Mesodermal cell (in vitro differentiated cells): Measurements from ENCODE around the gene EPS8L3.

ENCODE experiments used
- H3K27ac ChIP-seq: 2 replicates; pipeline ENCODE4 v1.7.0; 2013; ENCODE audit warnings: mild to moderate bottlenecking, low read depth, low read length, moderate library complexity; ENCODE audit not compliant: severe bottlenecking
- H3K36me3 ChIP-seq: 2 replicates; pipeline ENCODE4 v1.7.1; 2013; ENCODE audit warnings: mild to moderate bottlenecking, low read length, moderate library complexity; ENCODE audit not compliant: control insufficient read depth, insufficient read depth
- H3K4me1 ChIP-seq: one replicate; pipeline ENCODE4 v1.7.1; 2013; ENCODE audit warnings: mild to moderate bottlenecking, low read length; ENCODE audit not compliant: insufficient read depth, control insufficient read depth, poor library complexity, severe bottlenecking
- H3K4me3 ChIP-seq: 2 replicates; pipeline ENCODE4 v1.7.0; 2013; ENCODE audit warnings: low read length, control low read depth, mild to moderate bottlenecking; ENCODE audit not compliant: insufficient read depth, poor library complexity, severe bottlenecking; ENCODE audit errors: extremely low read depth
- H3K9me3 ChIP-seq: 2 replicates; pipeline ENCODE4 v1.7.1; 2013; ENCODE audit warnings: mild to moderate bottlenecking, low read length, moderate library complexity; ENCODE audit not compliant: control insufficient read depth
- WGBS, 2 experiments: methylation state at CpG; one replicate each; pipeline ENCODE4 v1.1.5; 2013; ENCODE audit warnings: missing lambda C conversion rate in 2 of 2; ENCODE audit not compliant: insufficient coverage in 2 of 2; 5-methylcytosine and 5-hydroxymethylcytosine counted together

Gene EPS8L3

DNA sequence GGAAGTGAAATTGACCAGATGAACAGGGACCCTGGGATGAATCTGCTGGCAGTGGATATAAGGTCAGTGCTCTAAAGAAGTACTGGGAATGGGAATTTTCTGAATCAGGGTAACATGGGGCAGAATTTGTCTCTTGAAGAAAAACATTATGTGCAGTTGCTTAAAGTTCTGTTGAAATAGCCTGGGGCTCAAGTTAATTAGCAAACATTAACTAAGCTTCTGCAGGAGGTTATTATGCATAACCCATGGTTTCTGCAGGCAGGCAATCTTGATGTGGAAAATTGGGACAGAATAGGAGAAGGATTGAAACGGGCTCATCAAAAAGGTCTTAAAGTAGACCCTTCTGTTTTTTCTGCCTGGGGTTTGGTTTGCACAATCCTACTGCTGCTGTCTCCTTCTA is 37.7 kb downstream of the EPS8L3 start:
- 100% methylated on average over 1 of the region's 1 CpG; no CpG with 5 or more reads in 1 of the 2 experiments for WGBS, 2 experiments
- Histone ChIP-seq H3K4me1 (no peaks in the 10 kb centered on the region), H3K4me3 (no peak overlapping the region), H3K9me3 (no peaks in the 10 kb centered on the region), H3K27ac (no peak overlapping the region), H3K36me3 (no peaks in the 10 kb centered on the region)

DNA sequence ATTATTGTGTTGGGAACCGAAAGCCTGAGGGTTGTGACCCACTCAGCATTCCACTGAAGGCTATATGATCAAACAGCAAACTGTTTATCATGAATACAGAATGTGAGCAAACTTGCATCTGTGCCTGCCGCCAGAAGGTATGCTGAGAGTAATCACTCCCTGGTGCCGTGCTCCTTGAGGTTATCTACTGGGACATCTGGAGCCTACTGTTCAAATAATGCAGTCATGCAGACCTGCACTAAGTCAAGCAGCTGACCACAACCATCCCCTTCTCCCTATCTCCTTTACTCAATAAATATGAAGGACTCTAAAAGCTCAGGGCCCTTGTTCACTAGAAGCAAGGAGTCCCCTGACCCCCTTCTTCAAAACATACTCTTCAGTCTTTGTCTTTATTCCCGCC is 38.2 kb downstream of the EPS8L3 start:
- Histone ChIP-seq H3K4me3 (no peak overlapping the region), H3K36me3 (no peaks in the 10 kb centered on the region), H3K4me1 (no peaks in the 10 kb centered on the region), H3K27ac (no peak overlapping the region), H3K9me3 (no peaks in the 10 kb centered on the region)
- 79 to 92% methylated on average over 4 of the region's 4 CpGs for WGBS, 2 experiments

DNA sequence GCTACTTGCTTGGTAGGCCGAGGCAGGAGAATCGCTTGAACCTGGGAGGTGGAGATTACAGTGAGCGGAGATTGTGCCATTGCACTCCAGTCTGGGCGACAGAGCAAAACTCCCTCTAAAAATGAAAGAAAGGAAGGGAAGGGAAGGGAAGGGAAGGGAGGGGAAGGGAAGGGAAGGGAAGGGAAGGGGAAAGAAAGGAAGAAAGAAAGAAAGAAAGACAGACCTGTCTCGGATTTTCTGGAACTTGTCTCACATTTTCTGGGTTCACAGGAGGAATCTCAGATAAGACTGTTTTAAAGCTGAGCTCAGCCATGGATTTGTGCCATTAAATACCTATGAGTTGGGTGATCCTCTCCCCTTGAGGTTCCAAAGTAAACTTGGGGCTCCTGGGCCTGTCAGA is 38.8 kb downstream of the EPS8L3 start:
- WGBS, 2 experiments, result 76 to 100% methylated on average over 2 to 3 of the region's 5 CpGs
- H3K27ac ChIP-seq, result no peak overlapping the region

DNA sequence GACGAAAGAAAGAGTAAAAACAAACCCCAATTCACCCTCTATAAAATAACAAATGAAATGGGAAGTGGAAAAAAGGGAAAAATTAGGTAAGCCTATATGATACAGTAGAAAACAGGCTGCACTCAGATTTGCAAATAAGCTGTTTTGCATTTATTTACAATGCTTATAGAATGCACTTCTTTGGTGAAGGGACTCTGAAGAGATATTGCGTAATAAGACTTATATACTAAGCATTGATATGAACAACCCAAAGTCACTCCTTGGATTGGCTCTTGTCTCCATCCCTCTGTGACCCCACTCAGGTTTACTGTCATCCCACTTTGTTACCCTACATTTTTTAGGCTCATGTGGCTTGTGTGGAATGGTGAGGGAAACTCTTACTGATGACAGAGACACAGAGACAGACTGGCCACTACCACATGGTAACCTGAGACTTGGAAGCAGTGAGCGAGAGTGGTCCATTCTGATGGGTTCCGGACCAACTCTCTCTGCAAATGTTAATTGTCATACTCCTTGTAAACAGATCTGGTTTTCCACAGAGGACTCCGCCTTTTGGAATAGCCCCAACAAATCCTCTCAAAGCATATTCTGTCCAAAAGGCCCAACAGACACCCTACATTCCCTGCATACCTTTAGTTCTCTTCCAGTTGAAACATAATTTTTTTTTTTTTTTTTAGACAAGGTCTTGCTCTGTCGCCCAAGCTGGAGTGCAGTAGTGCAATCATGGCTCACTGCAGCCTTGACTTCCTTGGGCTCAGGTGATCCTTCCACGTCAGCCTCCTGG is 40.6 kb downstream of the EPS8L3 start:
- Histone ChIP-seq H3K27ac (no peak overlapping the region), H3K9me3 (no peaks in the 10 kb centered on the region), H3K4me1 (no peaks in the 10 kb centered on the region), H3K36me3 (no peaks in the 10 kb centered on the region), H3K4me3 (no peak overlapping the region)
- 88 to 94% methylated on average over 5 of the region's 7 CpGs for WGBS, 2 experiments

More for the DNA sequence above, 38.8 kb downstream of the EPS8L3 start:
- no peaks in the 10 kb centered on the region for H3K4me1 ChIP-seq
- no peaks in the 10 kb centered on the region for H3K36me3 ChIP-seq
- H3K9me3 ChIP-seq, result no peaks in the 10 kb centered on the region
- H3K4me3 ChIP-seq, result no peak overlapping the region

GRCh38 chr1:109721971-109722370 is 41.8 kb downstream of the EPS8L3 start:
- Histone ChIP-seq H3K9me3 (no peaks in the 10 kb centered on the region), H3K4me1 (no peaks in the 10 kb centered on the region), H3K27ac (no peak overlapping the region), H3K4me3 (no peak overlapping the region), H3K36me3 (no peaks in the 10 kb centered on the region)
- WGBS, 2 experiments, result 100% methylated on average over 1 of the region's 1 CpG; no CpG with 5 or more reads in 1 of the 2 experiments

DNA sequence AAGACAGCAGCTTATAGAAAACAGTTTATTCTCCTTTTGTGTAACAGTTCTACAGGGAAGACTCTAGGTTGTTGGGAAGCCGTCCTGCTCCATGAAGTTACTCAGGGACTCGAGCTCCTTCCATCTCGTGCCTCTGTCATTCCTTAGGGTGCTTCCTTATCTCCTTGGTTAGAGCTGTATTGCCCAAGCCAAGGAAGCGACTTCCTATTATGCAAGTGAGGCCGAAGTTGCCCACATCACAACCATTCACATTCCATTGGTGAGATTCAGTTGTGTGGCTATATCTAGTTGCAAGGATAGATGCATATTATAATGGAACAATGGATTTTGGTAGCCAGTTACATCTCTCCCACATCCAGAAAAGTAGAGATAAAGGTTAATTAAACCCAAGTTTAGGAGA is 42.7 kb downstream of the EPS8L3 start:
- no peaks in the 10 kb centered on the region for H3K36me3 ChIP-seq
- no peak overlapping the region for H3K27ac ChIP-seq
- H3K4me3 ChIP-seq, result no peak overlapping the region
- no peaks in the 10 kb centered on the region for H3K4me1 ChIP-seq
- WGBS, 2 experiments, result 86 to 100% methylated on average over 3 of the region's 5 CpGs
- no peaks in the 10 kb centered on the region for H3K9me3 ChIP-seq

DNA sequence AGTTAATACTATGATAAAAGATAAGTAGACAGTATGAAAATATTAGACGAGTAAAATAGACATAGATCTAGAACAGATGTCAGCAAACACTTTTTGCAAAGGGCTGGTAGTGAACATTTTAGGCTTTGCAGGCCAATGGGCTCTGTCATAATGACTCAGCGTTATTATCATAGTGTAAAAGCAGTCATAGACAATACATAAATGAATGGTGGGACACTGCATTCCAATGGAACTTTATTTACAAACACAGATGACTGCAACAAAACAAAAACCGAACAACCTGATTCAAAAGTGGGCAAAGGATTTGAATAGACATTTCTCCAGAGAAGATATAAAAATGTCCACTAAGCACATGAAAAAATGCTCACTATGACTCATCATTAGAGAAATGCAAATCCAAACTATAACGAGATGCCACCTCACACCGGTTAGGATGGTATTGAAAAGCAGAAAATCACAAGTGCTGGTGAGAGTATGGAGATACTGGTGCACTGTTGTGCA is 44.3 kb downstream of the EPS8L3 start:
- 100% methylated on average over 2 of the region's 5 CpGs for WGBS, 2 experiments
- Histone ChIP-seq H3K27ac (no peak overlapping the region), H3K36me3 (no peaks in the 10 kb centered on the region), H3K9me3 (no peaks in the 10 kb centered on the region), H3K4me1 (no peaks in the 10 kb centered on the region), H3K4me3 (no peak overlapping the region)

- no peaks in the 10 kb centered on the region for H3K4me1 ChIP-seq
- no peaks in the 10 kb centered on the region for H3K36me3 ChIP-seq
- no peak overlapping the region for H3K27ac ChIP-seq
- H3K4me3 ChIP-seq, result no peak overlapping the region
- no peaks in the 10 kb centered on the region for H3K9me3 ChIP-seq
- WGBS, 2 experiments, result 79 to 96% methylated on average over 2 of the region's 2 CpGs
These were observed 45.2 kb downstream of the EPS8L3 start for GRCh38 chr1:109718495-109718894.

- Histone ChIP-seq H3K9me3 (no peaks in the 10 kb centered on the region), H3K4me1 (no peaks in the 10 kb centered on the region), H3K4me3 (no peak overlapping the region), H3K36me3 (no peaks in the 10 kb centered on the region), H3K27ac (no peak overlapping the region)
- 89 to 95% methylated on average over 3 to 4 of the region's 5 CpGs for WGBS, 2 experiments
These were observed 46.0 kb downstream of the EPS8L3 start for GRCh38 chr1:109717729-109718128.

GRCh38 chr1:109716570-109717090 is 47.1 kb downstream of the EPS8L3 start:
- H3K4me3 ChIP-seq, result no peak overlapping the region
- no peaks in the 10 kb centered on the region for H3K36me3 ChIP-seq
- H3K9me3 ChIP-seq, result no peaks in the 10 kb centered on the region
- WGBS, 2 experiments, result 85 to 93% methylated on average over 2 to 3 of the region's 3 CpGs
- H3K27ac ChIP-seq, result no peak overlapping the region
- no peaks in the 10 kb centered on the region for H3K4me1 ChIP-seq

GRCh38 chr1:109716121-109716520 is 47.6 kb downstream of the EPS8L3 start:
- H3K36me3 ChIP-seq, result no peaks in the 10 kb centered on the region
- 80% methylated on average over 1 of the region's 3 CpGs; no CpG with 5 or more reads in 1 of the 2 experiments for WGBS, 2 experiments
- no peak overlapping the region for H3K27ac ChIP-seq
- no peaks in the 10 kb centered on the region for H3K4me1 ChIP-seq
- H3K4me3 ChIP-seq, result no peak overlapping the region
- no peaks in the 10 kb centered on the region for H3K9me3 ChIP-seq
